Mesenchymal stem cell (in vitro differentiated cells and primary cell): ENCODE data around the gene ULK4.

Experiments used
- DNase-seq: peaks from one replicate; pipeline ENCODE4 v3.0.0-alpha.2; 2013
- H2AFZ ChIP-seq: one replicate; pipeline ENCODE4 v1.6.1; 2013; ENCODE audit warnings: low read depth, mild to moderate bottlenecking, control low read depth, inconsistent platforms, low read length, moderate library complexity
- H2AK5ac ChIP-seq: 2 replicates; pipeline ENCODE4 v1.6.1; 2013; ENCODE audit warnings: low read length, moderate library complexity, mild to moderate bottlenecking, inconsistent platforms; ENCODE audit not compliant: severe bottlenecking
- H2BK120ac ChIP-seq: one replicate; pipeline ENCODE4 v1.6.1; 2013; ENCODE audit warnings: low read depth, mild to moderate bottlenecking, inconsistent platforms, low read length, moderate library complexity
- H2BK12ac ChIP-seq, 2 experiments: one replicate each; pipeline ENCODE4 v1.6.1; 2013; ENCODE audit warnings: inconsistent platforms in 2 of 2, low read length in 2 of 2, mild to moderate bottlenecking in 2 of 2, moderate library complexity in 2 of 2, control low read depth in 1 of 2
- H2BK15ac ChIP-seq: one replicate; pipeline ENCODE4 v1.6.1; 2013; ENCODE audit warnings: mild to moderate bottlenecking, low read depth, inconsistent platforms; ENCODE audit not compliant: poor library complexity, severe bottlenecking
- H2BK5ac ChIP-seq: 2 replicates; pipeline ENCODE4 v1.6.1; 2013; ENCODE audit warnings: low read depth, mild to moderate bottlenecking, low read length, control low read depth, inconsistent platforms; ENCODE audit not compliant: poor library complexity, severe bottlenecking
- H3K14ac ChIP-seq, 2 experiments: one replicate each; pipeline ENCODE4 v1.6.1; 2013; ENCODE audit warnings: inconsistent platforms in 2 of 2, low read length in 2 of 2, control low read depth in 1 of 2, mild to moderate bottlenecking in 1 of 2, moderate library complexity in 1 of 2
- H3K18ac ChIP-seq, 2 experiments: one replicate each; pipeline ENCODE4 v1.6.1; 2013; ENCODE audit warnings: inconsistent platforms in 2 of 2, low read length in 2 of 2, control low read depth in 1 of 2, low read depth in 1 of 2, mild to moderate bottlenecking in 1 of 2
- H3K23ac ChIP-seq, 2 experiments: one replicate each; pipeline ENCODE4 v1.6.1; 2013; ENCODE audit warnings: inconsistent platforms in 2 of 2, low read length in 2 of 2, mild to moderate bottlenecking in 2 of 2, moderate library complexity in 2 of 2, control low read depth in 1 of 2
- H3K27ac ChIP-seq: 2 replicates; pipeline ENCODE4 v1.5.1; 2013; ENCODE audit warnings: mild to moderate bottlenecking, moderate library complexity, low read length, control low read depth, inconsistent platforms; ENCODE audit not compliant: poor library complexity, severe bottlenecking
- H3K27me3 ChIP-seq, 2 experiments: 2 replicates each; pipeline versions ENCODE4 v1.6.1 to v1.7.0; 2013; ENCODE audit warnings: low read length in 2 of 2, mild to moderate bottlenecking in 2 of 2, moderate library complexity in 2 of 2, control low read depth in 1 of 2, inconsistent platforms in 1 of 2; ENCODE audit not compliant: control insufficient read depth in 1 of 2, insufficient read depth in 1 of 2
- H3K36me3 ChIP-seq, 2 experiments: 2 replicates each; pipeline versions ENCODE4 v1.6.1 to v1.7.0; 2013; ENCODE audit warnings: low read length in 2 of 2, control low read depth in 1 of 2, inconsistent platforms in 1 of 2, low read depth in 1 of 2, mild to moderate bottlenecking in 1 of 2; ENCODE audit not compliant: insufficient read depth in 2 of 2, control insufficient read depth in 1 of 2
- H3K4ac ChIP-seq, 2 experiments: one replicate each; pipeline ENCODE4 v1.6.1; 2013; ENCODE audit warnings: inconsistent platforms in 2 of 2, low read length in 2 of 2, mild to moderate bottlenecking in 2 of 2, moderate library complexity in 2 of 2, control low read depth in 1 of 2, low read depth in 1 of 2
- H3K4me1 ChIP-seq: 2 replicates; pipeline ENCODE4 v1.6.1; 2013; ENCODE audit warnings: low read depth, low read length, control low read depth; ENCODE audit not compliant: control insufficient read depth, insufficient read depth
- H3K4me2 ChIP-seq: 2 replicates; pipeline ENCODE4 v1.6.1; 2013; ENCODE audit warnings: low read length, mild to moderate bottlenecking, inconsistent platforms; ENCODE audit not compliant: poor library complexity, severe bottlenecking
- H3K4me3 ChIP-seq, 2 experiments: 2 replicates each; pipeline versions ENCODE4 v1.5.1 to v1.7.0; 2013; ENCODE audit warnings: low read length in 2 of 2, mild to moderate bottlenecking in 2 of 2, control low read depth in 1 of 2, low read depth in 1 of 2; ENCODE audit not compliant: insufficient read depth in 1 of 2
- H3K79me1 ChIP-seq: replicated peaks from 2 replicates; pipeline ENCODE4 v1.6.1; 2013; ENCODE audit warnings: mild to moderate bottlenecking, control low read depth, low read length, inconsistent platforms; ENCODE audit not compliant: poor library complexity, severe bottlenecking
- H3K9ac ChIP-seq: 2 replicates; pipeline ENCODE4 v1.7.0; 2013; ENCODE audit warnings: mild to moderate bottlenecking, low read length, moderate library complexity
- H3K9me3 ChIP-seq: 2 replicates; pipeline ENCODE4 v1.7.0; 2013; ENCODE audit warnings: mild to moderate bottlenecking, low read length; ENCODE audit not compliant: control insufficient read depth
- H4K8ac ChIP-seq: one replicate; pipeline ENCODE4 v1.6.1; 2013; ENCODE audit warnings: inconsistent platforms, mild to moderate bottlenecking, low read length, moderate library complexity
- H4K91ac ChIP-seq: one replicate; pipeline ENCODE4 v1.6.1; 2013; ENCODE audit warnings: mild to moderate bottlenecking, low read length, inconsistent platforms
- WGBS: methylation state at CpG from one replicate; pipeline ENCODE4 v1.1.7; 2013; ENCODE audit warnings: mixed read lengths; 5-methylcytosine and 5-hydroxymethylcytosine counted together

Gene ULK4

GRCh38 chr3:41907330-41908073 lies 54.4 kb downstream of the ULK4 start:
- H3K14ac ChIP-seq, result no peak overlapping the region
- H4K8ac ChIP-seq, result no peak overlapping the region
- H3K27ac ChIP-seq, result no peak overlapping the region
- no peak overlapping the region for H3K4ac ChIP-seq
- no peak overlapping the region for H3K4me3 ChIP-seq
- no peaks in the 10 kb centered on the region for H3K4me1 ChIP-seq
- H2BK12ac ChIP-seq, result no peak overlapping the region
- H2BK5ac ChIP-seq, result no peak overlapping the region
- no peak overlapping the region for H3K9ac ChIP-seq
- no peak overlapping the region for H2BK15ac ChIP-seq
- no peaks in the 10 kb centered on the region for H3K9me3 ChIP-seq
- H3K36me3 ChIP-seq, result peaks cover 3 to 25% of the 10 kb centered on the region in 2 experiments
- no peak overlapping the region for H3K4me2 ChIP-seq
- H2AFZ ChIP-seq, result no peak overlapping the region
- no peak overlapping the region for H2AK5ac ChIP-seq
- DNase-seq, result peak; percentile 8
- no peak overlapping the region for H3K18ac ChIP-seq
- H3K23ac ChIP-seq, result no peak overlapping the region
- no peaks in the 10 kb centered on the region for H3K27me3 ChIP-seq
- H4K91ac ChIP-seq, result no peak overlapping the region
- no peak overlapping the region for H2BK120ac ChIP-seq
- WGBS, result 100% methylated on average over 1 of the region's 3 CpGs
- no peaks in the 10 kb centered on the region for H3K79me1 ChIP-seq

GRCh38 chr3:41900265-41900664 lies 61.6 kb downstream of the ULK4 start:
- Histone ChIP-seq H3K9me3 (no peaks in the 10 kb centered on the region), H3K14ac (no peak overlapping the region), H4K91ac (no peak overlapping the region), H2BK5ac (no peak overlapping the region), H3K9ac (no peak overlapping the region), H4K8ac (no peak overlapping the region), H3K18ac (no peak overlapping the region), H3K79me1 (no peaks in the 10 kb centered on the region), H3K27ac (no peak overlapping the region), H3K4me1 (peaks cover 4% of the 10 kb centered on the region), H3K4me2 (peak overlapping the region; percentile 49), H3K27me3 (no peaks in the 10 kb centered on the region), H2AK5ac (no peak overlapping the region), H2BK12ac (no peak overlapping the region), H2AFZ (no peak overlapping the region), H3K4me3 (no peak overlapping the region), H2BK15ac (no peak overlapping the region), H2BK120ac (no peak overlapping the region), H3K23ac (no peak overlapping the region), H3K36me3 (peaks cover 0 to 12% of the 10 kb centered on the region in 2 experiments), H3K4ac (no peak overlapping the region)
- WGBS, result 9% methylated on average over 2 of the region's 2 CpGs
- DNase-seq, result peak; percentile 79

- no peak overlapping the region for H3K27ac ChIP-seq
- no peak overlapping the region for H2AFZ ChIP-seq
- H3K18ac ChIP-seq, result no peak overlapping the region
Observed at GRCh38 chr3:41898631-41899030, 63.3 kb downstream of the ULK4 start.

GRCh38 chr3:41893977-41894376 lies 67.9 kb downstream of the ULK4 start:
- Histone ChIP-seq H3K4me1 (no peaks in the 10 kb centered on the region), H4K91ac (no peak overlapping the region), H4K8ac (no peak overlapping the region), H3K9me3 (no peaks in the 10 kb centered on the region), H2AFZ (no peak overlapping the region), H3K4me2 (no peak overlapping the region), H3K4ac (no peak overlapping the region), H3K27ac (no peak overlapping the region), H3K4me3 (no peak overlapping the region), H3K9ac (peak overlapping the region; percentile 80), H2BK120ac (no peak overlapping the region), H2BK5ac (no peak overlapping the region), H2AK5ac (no peak overlapping the region), H2BK15ac (no peak overlapping the region), H3K18ac (no peak overlapping the region), H3K27me3 (no peaks in the 10 kb centered on the region), H3K36me3 (peaks cover 0 to 12% of the 10 kb centered on the region in 2 experiments), H3K23ac (no peak overlapping the region), H3K79me1 (no peaks in the 10 kb centered on the region), H2BK12ac (no peak overlapping the region), H3K14ac (no peak overlapping the region)
- WGBS, result 83% methylated on average over 1 of the region's 1 CpG
- peak; percentile 57 for DNase-seq

More at GRCh38 chr3:41898631-41899030, 63.3 kb downstream of the ULK4 start:
- no peak for DNase-seq
- Histone ChIP-seq H3K79me1 (no peaks in the 10 kb centered on the region), H3K27me3 (no peaks in the 10 kb centered on the region), H2BK12ac (no peak overlapping the region), H3K23ac (no peak overlapping the region), H3K14ac (no peak overlapping the region), H3K9me3 (no peaks in the 10 kb centered on the region), H3K9ac (peak overlapping the region; percentile 14), H3K4me2 (no peak overlapping the region), H2AK5ac (no peak overlapping the region), H3K4me3 (no peak overlapping the region), H3K36me3 (peaks cover 0 to 12% of the 10 kb centered on the region in 2 experiments), H2BK5ac (no peak overlapping the region), H2BK120ac (no peak overlapping the region), H4K8ac (no peak overlapping the region), H3K4me1 (peaks cover 4% of the 10 kb centered on the region), H3K4ac (no peak overlapping the region), H2BK15ac (no peak overlapping the region), H4K91ac (no peak overlapping the region)
- no CpG with 5 or more reads among the region's 2 CpGs for WGBS
